ENCODE measurements around the gene NFATC2.

Gene NFATC2

GRCh38 chr20:51429696-51430095 is 112.8 kb downstream of the NFATC2 start:
- DNase-seq (ENCODE audit: low spot score) = no peak

- DNase-seq (ENCODE audit: low spot score) = no peak
These were observed 113.4 kb downstream of the NFATC2 start for GRCh38 chr20:51429144-51429482.

GRCh38 chr20:51428401-51429143 is 113.9 kb downstream of the NFATC2 start:
- no peak for DNase-seq (ENCODE audit: low spot score)

- DNase-seq (ENCODE audit: low spot score) = no peak
These were observed 114.7 kb downstream of the NFATC2 start for GRCh38 chr20:51427651-51428291.

GRCh38 chr20:51426718-51427650 is 115.5 kb downstream of the NFATC2 start:
- no peak for DNase-seq (ENCODE audit: low spot score)

GRCh38 chr20:51425347-51426106 is 117.0 kb downstream of the NFATC2 start:
- DNase-seq (ENCODE audit: low spot score) = no peak

- DNase-seq (ENCODE audit: low spot score) = no peak
These were observed 118.0 kb downstream of the NFATC2 start for GRCh38 chr20:51424270-51425117.

GRCh38 chr20:51423810-51424209 is 118.7 kb downstream of the NFATC2 start:
- no peak for DNase-seq (ENCODE audit: low spot score)

- no peak for DNase-seq (ENCODE audit: low spot score)
These were observed 119.2 kb downstream of the NFATC2 start for GRCh38 chr20:51423290-51423667.

GRCh38 chr20:51422514-51423289 is 119.8 kb downstream of the NFATC2 start:
- no peak for DNase-seq (ENCODE audit: low spot score)

GRCh38 chr20:51420805-51421204 is 121.7 kb downstream of the NFATC2 start:
- DNase-seq (ENCODE audit: low spot score) = no peak

GRCh38 chr20:51420111-51420510 is 122.4 kb downstream of the NFATC2 start:
- DNase-seq (ENCODE audit: low spot score) = peak; percentile 42

GRCh38 chr20:51419646-51420045 is 122.9 kb downstream of the NFATC2 start:
- DNase-seq (ENCODE audit: low spot score) = no peak

GRCh38 chr20:51419231-51419630 is 123.3 kb downstream of the NFATC2 start:
- DNase-seq (ENCODE audit: low spot score) = no peak

GRCh38 chr20:51418137-51418529 is 124.4 kb downstream of the NFATC2 start:
- no peak for DNase-seq (ENCODE audit: low spot score)

GRCh38 chr20:51417250-51418136 is 125.0 kb downstream of the NFATC2 start:
- no peak for DNase-seq (ENCODE audit: low spot score)

GRCh38 chr20:51416532-51417249 is 125.8 kb downstream of the NFATC2 start:
- no peak for DNase-seq (ENCODE audit: low spot score)

- DNase-seq (ENCODE audit: low spot score) = no peak
These were observed 128.7 kb downstream of the NFATC2 start for GRCh38 chr20:51413857-51414256.
